HG02588 (cell line): Measurements from ENCODE around the gene ZNF491.
"Not testable (repeated sequence)": the region's sequence is repeated elsewhere in the genome, so short reads cannot be mapped to it uniquely, and the experiment has no call there.

Source experiments
- ATAC-seq: cut with Tn5 transposase; IDR thresholded peaks from one replicate; pipeline ENCODE4 v1.9.1; 2021; ENCODE audit warnings: mild to moderate bottlenecking, moderate library complexity; ENCODE audit not compliant: unreplicated experiment

The ZNF491 gene

DNA sequence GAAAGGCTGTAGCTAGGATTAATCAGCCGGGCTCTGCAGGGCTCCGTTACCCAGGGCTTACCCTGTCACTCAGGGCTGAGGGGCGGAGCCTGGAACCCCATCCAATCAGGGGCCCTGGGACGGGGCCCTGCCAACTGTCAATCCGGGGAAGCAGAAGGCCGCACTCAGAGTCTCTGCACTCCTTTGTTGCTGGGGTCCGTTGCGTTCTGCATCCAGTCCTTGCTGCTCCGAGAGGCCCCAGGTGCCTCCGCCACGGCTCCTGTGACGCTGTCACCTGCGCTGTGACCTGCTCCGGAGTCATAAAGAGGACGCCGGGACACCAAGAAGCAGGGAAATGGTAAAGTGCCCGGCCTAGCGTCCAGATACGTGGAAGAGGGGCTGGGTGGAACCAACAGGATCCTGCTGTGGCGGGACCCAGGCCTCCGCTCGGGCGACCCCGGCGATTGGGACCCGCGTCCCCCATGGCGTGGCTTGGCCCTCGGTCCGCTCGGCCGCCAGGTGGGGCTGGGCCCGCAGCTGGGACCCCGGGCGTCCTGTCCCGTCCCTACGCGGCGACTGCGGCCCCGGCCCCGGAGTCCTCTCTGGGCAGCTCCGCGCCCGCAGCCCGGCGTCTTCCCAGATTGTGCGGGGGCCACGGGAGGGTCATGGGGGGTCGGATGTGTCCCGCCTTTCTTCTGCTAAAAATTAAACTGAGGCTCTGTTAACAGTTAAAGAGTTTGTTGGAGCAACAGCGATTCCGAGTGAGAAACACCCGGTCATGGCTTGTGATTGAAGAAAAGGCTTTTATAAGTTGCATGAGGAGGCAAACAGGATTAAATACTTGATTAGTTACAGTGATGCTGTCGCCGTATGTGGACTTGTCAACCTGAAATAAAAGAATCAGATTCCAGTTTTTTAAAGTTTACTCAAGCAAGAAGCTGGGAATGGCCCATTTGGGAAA, at the start of gene ZNF491:
Gene ZNF491 (plus strand): TSS at position 133 of the 940 bp plus-strand sequence. CDS start 7,431 bp downstream, outside the sequence.
- ATAC-seq, result peak; percentile 87

DNA sequence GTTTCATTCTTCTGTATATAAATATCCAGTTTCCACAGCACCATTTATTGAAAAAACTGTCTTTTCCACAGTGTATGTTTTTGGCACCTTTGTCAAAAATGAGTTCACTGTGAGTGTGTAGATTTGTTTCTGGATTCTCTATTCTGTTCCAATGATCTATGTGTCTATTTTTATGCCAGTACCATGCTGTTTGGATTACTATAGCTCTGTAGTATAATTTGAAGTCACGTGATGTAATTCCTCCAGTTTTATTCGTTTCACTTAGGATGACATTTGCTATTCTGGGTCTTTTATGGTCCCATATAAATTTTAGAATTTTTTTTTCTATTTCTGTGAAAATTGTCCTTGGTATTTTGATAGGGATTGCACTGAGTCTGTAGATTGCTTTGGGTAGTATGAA, 48.6 kb upstream of the ZNF491 start:
- ATAC-seq, result no peak

DNA sequence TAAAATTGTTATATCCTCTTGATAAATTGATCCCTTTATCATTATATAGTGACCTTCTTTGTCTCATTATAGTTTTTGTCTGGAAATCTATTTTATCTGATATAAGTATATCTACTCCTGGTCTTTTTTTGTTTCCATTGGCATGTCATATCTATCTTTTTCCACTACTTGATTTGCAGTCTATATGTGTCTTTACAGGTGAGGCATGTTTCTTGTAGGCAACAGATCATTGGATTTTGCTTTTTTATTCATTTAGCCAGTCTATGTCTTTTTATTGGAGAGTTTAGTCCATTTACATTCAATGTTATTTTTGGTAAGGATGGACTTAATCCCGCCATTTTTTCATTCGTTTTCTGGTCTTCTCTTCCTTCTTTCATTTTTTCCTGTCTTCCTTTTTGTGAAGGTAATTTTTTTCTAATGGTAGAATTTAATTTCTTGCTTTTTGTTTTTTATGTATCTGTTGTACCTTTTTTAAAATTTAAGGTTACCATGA, 46.0 kb upstream of the ZNF491 start:
- ATAC-seq, result no peak

DNA sequence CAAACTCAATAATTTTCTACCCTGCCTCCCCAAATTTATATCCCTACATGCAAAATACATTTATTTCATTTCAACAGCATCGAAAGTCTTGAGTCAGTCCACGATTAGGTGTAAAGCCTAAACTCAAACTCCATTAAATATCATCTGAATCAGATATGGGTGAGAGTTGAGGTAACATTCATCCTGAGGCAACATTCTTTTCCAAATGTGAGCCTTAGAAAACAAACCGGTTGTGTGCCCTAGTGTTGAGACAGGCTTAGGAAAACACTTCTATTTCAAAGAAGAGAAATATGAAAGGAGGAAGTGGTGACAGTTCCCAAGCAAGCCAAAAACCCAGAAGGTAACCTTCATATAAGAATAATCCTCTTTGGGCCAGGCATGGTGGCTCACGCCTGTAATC, 43.7 kb upstream of the ZNF491 start:
- ATAC-seq, result no peak

DNA sequence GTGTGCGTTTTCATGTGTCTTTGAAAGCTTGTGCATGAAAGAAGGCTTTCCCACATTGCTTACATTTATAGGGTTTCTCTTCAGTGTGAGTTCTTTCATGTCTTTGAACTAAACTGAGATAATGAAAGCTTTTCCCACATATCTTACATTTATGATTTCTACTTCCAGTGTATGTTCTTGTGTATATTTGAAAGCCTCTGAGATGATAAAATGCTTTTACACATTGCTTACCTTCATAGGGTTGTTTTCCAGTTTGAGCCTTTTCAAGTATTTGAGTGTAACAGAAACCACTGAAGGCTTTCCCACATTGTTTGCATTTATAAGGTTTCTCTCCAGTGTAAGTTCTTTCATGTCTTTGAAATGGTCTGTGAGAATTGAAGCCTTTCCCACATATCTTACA, 41.4 kb upstream of the ZNF491 start:
- ATAC-seq, result no peak

DNA sequence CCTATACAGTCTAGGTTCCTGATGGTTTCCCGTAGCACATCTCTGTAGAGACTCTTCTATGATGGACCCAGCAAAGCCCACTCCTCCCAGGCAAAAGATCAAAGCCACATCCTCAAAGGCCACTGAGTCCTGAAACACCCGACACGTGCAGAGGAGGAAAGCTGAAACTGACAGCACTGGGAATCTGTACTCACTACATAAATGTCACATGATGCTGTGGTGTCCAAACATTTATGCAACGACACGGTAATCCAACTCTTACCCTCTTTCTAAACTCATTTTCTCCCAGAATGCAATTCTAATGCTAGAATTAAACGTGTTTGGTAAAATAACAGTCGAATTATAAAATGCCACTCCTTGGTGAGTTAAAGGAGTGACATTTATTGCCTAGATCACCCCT, 38.5 kb upstream of the ZNF491 start:
- ATAC-seq, result no peak

DNA sequence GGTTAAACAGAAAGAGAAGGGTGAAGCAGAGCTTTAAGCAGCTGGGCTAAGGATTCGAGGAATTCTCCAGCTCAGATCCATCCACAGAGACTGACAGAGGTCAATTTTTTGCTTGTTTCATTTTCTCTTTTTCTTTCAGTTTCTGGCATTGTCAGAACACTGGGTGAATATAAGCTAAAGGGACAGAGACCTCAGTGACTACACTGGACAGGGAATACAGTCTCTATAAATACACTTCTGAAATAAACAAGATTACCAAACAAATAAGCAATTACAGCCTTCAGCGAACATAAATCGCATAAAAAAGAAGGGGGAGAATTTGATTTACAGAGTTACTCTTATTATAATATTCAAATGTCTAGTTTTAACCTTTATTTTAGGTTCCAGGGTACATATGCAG, 35.2 kb upstream of the ZNF491 start:
- ATAC-seq, result no peak

DNA sequence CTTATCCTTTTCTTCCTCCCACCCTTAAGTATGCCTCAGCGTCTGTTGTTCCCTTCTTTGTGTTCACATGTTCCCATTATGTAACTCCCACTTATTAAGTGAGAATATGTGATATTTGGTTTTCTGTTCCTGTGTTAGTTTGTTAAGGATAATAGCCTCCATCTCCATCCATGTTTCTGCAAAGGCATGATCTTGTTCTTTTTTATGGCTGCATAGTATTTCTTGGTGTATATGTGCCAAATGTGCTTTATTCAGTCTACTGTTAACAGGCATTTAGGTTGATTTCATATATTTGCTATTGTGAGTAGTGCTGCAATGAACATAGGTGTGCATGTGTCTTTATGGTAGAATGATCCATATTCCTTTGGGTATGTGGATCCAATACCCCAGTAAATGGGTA, 34.7 kb upstream of the ZNF491 start:
- no peak for ATAC-seq

DNA sequence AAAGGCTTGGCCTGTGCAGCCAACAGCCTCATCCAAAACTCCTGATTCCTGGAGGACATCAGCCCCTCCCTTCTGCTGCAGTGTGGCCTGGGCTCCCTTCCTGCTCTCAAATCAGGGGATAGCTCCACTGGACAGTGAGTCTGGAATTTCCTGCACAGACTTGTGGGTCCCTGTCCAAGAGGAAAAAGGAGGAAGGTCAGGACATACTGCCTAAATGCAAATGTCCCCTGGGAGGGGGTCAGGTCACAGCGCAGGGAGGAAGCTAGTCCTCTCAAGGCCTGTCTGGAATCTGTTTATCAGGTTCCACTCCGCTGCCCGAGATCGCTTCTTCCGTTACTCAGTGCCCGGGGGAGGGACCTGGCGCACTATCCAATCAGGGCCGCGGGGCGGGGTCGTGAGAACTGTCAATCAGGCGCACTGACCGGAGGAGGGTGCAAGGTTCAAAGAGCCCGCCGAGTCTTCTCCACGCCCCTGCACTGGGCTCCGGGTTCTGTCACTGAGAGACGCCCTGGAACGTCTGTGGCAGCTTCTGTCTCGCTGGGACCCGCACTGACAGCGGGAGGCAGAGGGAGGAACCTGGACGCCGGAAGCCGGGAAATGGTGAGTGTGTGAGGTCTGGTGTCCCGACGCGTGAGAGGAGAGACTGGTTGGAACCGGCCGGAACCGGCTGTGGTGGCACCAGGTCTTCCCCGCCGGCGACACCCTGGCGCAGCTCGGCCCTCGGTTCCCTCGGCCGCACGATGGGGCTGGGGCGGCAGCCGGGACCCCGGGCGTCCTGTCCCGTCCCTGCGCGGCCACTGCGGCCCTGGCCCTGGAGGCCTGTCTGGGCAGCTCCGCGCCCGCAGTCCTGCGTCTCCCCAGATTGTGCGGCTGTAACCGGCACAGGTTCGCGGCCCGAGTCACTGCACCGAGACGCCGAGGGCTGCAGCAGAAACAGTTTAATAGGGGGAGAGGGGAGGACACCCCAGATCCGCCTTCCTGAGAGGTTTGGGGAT, 31.4 kb upstream of the ZNF491 start, which contains the start of gene ZNF441:
Gene ZNF441 (plus strand): TSS at position 404 of the 995 bp plus-strand sequence. CDS start 194 bp downstream, at position 598.
- ATAC-seq, result peak; percentile 91

DNA sequence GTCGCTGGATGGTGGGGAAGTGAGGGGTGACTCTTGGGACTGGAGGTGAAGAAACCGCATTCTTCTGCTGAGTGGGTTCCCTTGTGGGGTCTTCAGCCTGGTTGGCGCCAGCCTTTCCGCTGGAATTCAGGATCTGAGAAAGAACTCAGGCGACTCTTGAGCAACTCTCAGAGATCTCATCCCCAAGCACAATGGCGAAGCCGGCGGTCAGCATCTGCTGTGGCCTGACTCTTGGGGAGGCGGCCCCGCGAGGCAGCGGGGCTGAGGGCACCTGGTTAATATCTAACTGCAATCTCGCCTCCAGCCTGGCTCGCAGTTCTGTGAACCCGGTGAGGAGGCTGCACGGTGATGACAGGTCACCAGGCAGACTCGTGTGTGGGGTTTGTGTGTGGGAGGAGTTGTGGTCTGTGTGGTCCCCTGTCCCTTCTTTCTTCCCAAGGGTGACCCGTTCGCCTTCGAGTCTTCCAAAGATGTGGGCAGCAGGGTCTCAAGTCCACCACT, 30.6 kb upstream of the ZNF491 start:
- no peak for ATAC-seq

DNA sequence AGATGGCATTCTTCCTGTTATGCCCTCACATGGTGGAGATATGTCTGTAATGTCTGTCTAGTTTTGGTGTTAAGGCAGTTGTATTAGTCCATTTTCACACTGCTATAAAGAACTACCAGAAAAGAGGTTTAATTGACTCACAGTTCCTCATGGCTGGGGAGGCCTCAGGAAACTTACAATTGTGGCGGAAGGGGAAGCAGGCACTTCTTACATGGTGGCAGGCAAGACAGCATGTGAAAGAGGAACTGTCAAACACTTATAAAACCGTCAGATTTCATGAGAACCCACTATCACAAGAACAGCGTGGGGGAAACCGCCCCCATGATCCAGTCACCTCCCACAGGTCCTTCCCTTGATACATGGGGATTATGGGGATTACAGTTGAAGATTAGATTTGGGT, 28.3 kb upstream of the ZNF491 start:
- no peak for ATAC-seq

DNA sequence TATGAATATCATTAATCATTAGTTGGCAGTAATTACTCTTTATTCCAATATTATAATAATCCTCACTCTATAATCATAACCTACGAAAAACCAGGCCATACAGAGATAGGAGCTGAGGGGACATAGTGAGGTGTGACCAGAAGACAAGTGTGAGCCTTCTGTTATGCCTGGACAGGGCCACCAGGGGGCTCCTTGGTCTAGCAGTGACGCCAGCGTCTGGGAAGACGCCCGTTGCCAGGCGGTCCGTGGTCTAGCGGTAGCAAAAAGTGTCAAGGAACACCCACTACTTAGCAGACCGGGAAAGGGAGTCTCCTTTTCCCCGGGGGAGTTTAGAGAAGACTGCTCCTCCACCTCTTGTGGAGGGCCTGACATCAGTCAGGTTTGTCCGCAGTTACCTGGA, 26.8 kb upstream of the ZNF491 start:
- ATAC-seq, result not testable (repeated sequence)

DNA sequence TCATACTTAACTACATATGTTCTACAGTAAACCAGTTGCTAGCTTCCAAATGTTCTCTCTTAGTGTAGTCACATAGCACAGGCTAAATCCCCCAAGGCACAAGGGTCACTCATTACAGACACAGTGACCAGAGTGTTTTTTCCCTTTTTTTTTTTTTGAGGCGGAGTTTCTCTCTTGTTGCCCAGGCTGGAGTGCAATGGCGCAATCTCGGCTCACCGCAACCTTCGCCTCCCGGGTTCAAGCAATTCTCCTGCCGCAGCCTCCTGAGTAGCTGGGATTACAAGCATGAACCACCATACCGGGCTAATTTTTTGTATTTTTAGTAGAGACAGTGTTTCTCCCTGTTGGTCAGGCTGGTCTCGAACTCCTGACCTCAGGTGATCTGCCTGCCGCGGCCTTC, 21.7 kb upstream of the ZNF491 start:
- ATAC-seq, result not testable (repeated sequence)

DNA sequence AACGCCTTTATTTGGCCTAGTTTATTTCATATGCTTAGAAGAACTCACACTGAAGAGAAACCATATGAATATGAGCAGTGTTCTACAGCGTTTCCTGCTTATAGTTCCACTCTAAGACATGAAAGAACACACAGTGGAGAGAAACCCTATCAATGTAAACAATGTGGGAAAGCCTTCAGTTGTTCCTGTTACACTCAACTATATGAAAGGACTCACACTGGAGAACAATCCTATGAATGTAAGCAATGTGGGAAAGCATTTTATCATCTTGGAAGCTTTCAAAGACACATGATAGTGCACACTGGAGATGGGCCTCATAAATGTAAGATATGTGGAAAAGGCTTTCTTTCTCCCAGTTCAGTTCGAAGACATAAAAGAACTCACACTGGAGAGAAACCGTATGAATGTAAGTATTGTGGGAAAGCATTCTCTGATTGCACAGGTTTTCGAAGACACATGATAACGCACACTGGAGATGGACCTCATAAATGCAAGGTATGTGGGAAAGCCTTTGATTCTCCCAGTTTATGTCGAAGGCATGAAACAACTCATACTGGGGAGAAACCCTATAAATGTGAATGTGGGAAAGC, 17.8 kb upstream of the ZNF491 start:
- no peak for ATAC-seq

DNA sequence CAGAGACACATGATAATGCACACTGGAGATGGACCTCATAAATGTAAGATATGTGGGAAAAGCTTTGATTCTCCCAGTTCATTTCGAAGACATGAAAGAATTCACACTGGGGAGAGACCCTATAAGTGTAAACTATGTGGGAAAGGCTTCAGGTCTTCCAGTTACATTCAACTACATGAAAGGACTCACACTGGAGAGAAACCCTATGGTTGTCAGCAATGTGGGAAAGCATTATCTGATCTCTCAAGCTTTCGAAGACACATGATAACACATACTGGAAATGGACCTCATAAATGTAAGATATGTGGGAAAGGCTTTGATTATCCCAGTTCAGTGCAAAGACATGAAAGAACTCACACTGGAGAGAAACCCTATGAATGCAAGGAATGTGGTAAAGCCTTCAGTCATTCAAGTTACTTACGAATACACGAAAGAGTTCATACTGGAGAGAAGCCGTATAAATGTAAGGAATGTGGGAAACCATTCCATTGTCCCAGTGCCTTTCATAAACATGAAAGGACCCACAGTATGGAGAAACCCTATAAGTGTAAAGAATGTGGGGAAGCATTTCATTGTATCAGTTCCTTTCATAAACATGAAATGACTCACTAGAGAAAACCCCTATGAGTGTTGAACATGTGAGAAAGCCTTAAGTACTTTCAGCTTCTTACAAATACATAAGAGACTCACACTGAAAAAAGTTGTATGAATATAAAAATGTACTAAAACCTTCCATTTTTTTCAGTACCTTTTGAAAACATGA, 16.8 kb upstream of the ZNF491 start:
- no peak for ATAC-seq

DNA sequence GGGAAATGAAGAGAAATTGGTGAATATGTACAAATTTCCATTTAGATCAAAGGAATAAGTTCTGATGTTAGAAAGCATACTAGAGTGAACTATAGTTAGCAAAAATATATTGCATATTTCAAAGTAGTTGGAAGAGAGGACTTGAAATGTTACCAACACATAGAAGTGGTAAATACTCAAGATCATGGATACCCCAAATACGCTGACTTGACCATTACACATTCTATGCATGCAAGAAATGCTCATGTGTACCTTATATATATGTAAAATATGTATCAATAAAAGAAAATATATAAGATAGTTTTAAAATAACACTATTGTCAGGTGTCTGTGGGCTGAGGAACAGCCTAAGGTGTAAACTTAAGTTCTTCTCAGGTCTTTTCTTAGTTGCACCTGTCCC, 14.6 kb upstream of the ZNF491 start:
- ATAC-seq, result no peak

DNA sequence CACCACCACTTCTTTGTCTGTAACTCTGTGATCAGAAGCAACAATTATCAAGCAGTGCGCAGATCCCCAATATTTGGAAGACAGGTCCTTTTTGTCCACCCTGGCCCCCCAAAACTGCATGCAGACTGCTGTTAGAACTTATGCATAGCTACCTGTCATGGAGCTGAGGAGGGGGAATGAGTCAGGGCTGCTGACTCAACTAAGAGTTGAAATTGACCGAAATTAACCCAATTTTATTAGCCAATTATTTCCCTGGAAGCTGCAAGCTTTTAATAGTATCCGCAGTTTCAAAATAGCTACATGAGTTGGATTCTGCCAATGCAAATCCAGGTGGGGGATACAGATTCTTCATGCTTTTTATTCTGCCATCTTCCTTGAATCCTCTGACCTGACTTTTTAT, 14.0 kb upstream of the ZNF491 start:
- ATAC-seq, result no peak

DNA sequence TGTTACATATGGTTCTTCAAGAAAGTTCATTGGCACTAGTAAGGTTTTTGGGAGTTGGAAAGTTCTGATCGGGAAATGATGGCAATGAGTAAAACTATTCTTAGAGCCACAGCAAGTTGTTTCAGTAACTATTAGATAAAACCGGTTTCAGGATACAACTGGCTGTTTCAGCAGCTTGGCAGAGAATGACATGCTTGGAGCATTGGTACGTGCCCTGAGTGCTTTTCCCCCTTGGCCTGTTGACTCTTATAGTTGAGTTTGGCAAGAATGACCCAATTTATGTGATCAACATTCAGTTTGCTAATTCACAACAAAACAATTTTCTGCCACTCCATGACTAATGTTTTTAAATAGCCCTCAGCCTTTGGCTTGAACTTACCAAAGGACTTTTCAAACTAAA, 10.8 kb upstream of the ZNF491 start:
- no peak for ATAC-seq

DNA sequence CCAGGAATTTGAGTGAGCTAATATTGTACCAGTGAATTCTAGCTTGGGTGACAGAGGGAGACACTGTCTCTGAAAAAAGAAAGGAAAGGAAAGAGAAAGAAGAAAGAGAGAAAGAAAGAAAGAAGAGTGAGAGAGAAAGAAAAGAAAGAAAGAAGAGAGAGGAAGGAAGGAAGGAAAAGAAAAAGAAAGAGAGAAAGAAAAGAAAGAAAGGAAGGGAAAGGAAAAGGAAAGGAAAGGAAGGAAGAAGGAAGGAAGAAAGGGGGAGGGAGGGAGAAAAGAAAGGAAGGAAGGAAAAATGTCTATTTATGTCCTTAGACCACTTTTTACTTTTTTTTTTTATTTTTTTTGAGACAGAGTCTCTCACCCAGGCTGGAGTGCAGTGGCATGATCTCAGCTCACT, 5.4 kb upstream of the ZNF491 start:
- no peak for ATAC-seq

DNA sequence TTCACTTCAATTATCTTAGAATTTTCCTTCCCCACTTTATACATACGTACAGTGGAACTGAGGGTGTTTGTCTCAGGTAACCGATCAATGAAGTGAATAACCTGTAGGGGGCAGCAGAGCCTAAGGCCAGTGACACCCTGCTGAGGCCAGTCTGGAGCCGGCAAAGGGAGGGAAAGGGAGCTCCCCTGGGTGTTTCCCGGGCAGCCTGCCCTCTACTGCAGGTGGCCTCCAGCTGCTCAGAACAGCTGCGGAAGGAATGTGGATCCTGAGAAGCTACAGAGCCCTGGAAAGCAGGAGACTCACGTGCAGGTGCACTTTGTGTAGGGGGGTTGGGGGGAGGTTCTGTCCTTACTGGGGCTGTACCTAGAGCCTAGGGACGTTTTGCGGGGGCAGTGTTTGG, 832 bp upstream of the ZNF491 start:
- ATAC-seq, result peak; percentile 49
